ENCODE measurements around the gene PCDHGA6.

DNA sequence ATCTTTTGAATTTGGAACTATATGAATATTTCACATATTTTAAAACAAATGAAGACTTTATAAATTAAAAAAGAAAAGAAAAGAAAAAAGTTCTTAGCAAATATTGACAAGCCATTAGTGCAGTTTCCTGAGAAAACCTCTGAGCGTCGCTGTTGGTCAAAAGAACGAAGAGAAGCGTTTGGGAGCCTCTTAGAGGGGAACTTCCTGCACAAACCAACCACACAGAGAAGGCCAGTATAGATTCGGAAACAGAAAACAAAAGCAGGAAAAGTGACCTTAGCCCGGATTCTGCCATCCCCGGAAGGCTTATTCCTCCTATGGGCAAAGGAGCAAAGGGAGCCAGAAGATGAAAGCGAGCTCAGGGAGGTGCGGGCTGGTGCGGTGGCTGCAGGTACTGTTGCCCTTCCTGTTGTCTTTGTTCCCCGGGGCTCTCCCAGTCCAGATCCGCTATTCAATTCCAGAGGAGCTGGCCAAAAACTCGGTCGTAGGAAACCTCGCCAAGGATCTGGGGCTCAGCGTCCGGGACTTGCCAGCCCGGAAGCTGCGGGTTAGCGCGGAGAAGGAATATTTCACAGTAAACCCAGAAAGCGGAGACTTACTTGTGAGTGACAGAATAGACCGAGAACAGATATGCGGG is 13.8 kb upstream of the PCDHGA6 start, which contains the start of gene PCDHGB2:
- no peak for TF ChIP-seq POU2F2 (IDR thresholded peaks at IDR 0.05; ENCODE audit: low read depth, low read length)
- TF ChIP-seq POLR2AphosphoS5 (IDR thresholded peaks at IDR 0.05; ENCODE audit: low read depth, low read length) = no peak
- no peak for TF ChIP-seq POLR2A (IDR thresholded peaks at IDR 0.05; ENCODE audit: low read depth, low read length)
- no peak for TF ChIP-seq TAF1 (IDR thresholded peaks at IDR 0.05; ENCODE audit: low read depth, low read length)
- TF ChIP-seq SPI1 (IDR thresholded peaks at IDR 0.05; ENCODE audit: low read depth, low read length) = no peak
- TF ChIP-seq PAX5 (IDR thresholded peaks at IDR 0.05; ENCODE audit: insufficient read depth, low read length, severe bottlenecking) = no peak

Measured in GM12891 (cell line).